ENCODE results near the gene WDR47. TPM values are rescaled to one million over a fixed set of nuclear protein-coding genes. Genes with fewer than 3 reads are reported as not detected.

The WDR47 gene
- total RNA-seq, 1 experiment from 2014 or later: 9.3 TPM

- no peak overlapping the region for H3K9ac ChIP-seq (ENCODE audit: low read length)
- ChIA-PET POLR2A (no interaction called here), RAD21 (ENCODE audit: low non-redundant PET in 1 of 2, low total read pairs in 2 of 2, uncharacterized antibody in 2 of 2, unreplicated experiment in 2 of 2) (no interaction called here), CTCF (no interaction called here)
- no peak overlapping the region for H3K4me3 ChIP-seq (replicated peaks in 1 of 2; ENCODE audit: low read depth in 1 of 2, low read length in 2 of 2)
- ATAC-seq (no peak), DNase-seq (ENCODE audit: low read depth, low spot score) (no peak)
- no peaks in the 10 kb centered on the region for H3K36me3 ChIP-seq (ENCODE audit: control insufficient read depth in 1 of 2, insufficient read depth in 2 of 2, low read length in 2 of 2)
- BruUV-seq (replicated peaks): no TSS peak
- intact Hi-C loops (cut with micrococcal nuclease): no loop called here
- no peak overlapping the region for H3K27ac ChIP-seq (ENCODE audit: low read depth, low read length)
- H3K9me3 ChIP-seq (ENCODE audit: control insufficient read depth in 1 of 2, insufficient read depth in 1 of 2, low read depth in 1 of 2, low read length in 2 of 2): no peaks in the 10 kb centered on the region
- H3K4me1 ChIP-seq (ENCODE audit: control insufficient read depth in 1 of 2, insufficient read depth in 2 of 2, low read length in 2 of 2): peaks cover 21 to 29% of the 10 kb centered on the region in 2 experiments
- H2AFZ ChIP-seq (ENCODE audit: low read depth, low read length, poor library complexity, severe bottlenecking): no peak overlapping the region
- H3K9me2 ChIP-seq (ENCODE audit: insufficient read depth): no peaks in the 10 kb centered on the region
- H3K79me2 ChIP-seq (ENCODE audit: insufficient read depth, low read length): peaks cover 13% of the 10 kb centered on the region
- no peaks in the 10 kb centered on the region for H4K20me1 ChIP-seq (ENCODE audit: insufficient read depth)
- H3K27me3 ChIP-seq (ENCODE audit: insufficient read depth, low read length): no peaks in the 10 kb centered on the region
- H3K4me2 ChIP-seq (ENCODE audit: low read length): no peak overlapping the region
- TF ChIP-seq POLR2A (IDR thresholded peaks at IDR 0.05; ENCODE audit: borderline replicate concordance, extremely low read depth, insufficient read depth, insufficient read length) (no peak), MAX (IDR thresholded peaks at IDR 0.05) (no peak), EGR1 (IDR thresholded peaks at IDR 0.05; ENCODE audit: low read depth) (no peak), CEBPB (IDR thresholded peaks at IDR 0.05; ENCODE audit: low read depth) (no peak), SIN3A (IDR thresholded peaks at IDR 0.05; ENCODE audit: low read depth) (no peak), TCF7L2 (IDR thresholded peaks at IDR 0.05; ENCODE audit: borderline replicate concordance, extremely low read depth, insufficient read depth, insufficient read length) (no peak), SRF (IDR thresholded peaks at IDR 0.05; ENCODE audit: low read depth) (no peak), EZH2phosphoT487 (IDR thresholded peaks at IDR 0.05; ENCODE audit: borderline replicate concordance) (no peak)
Measured at GRCh38 chr1:109078317-109078716, 36.4 kb upstream of the WDR47 start.

- H3K27ac ChIP-seq (ENCODE audit: low read depth, low read length): peak within 1 kb of the TSS; percentile 70
- peak within 1 kb of the TSS; percentile 78 for H3K9ac ChIP-seq (ENCODE audit: low read length)
- no peaks in the 10 kb centered on the region for H3K9me2 ChIP-seq (ENCODE audit: insufficient read depth)
- H4K20me1 ChIP-seq (ENCODE audit: insufficient read depth): no peaks in the 10 kb centered on the region
- intact Hi-C loops (cut with micrococcal nuclease): loop anchor here (1.0 kb wide), 1 partner anchor 24 kb away; no protein-coding TSS in a partner anchor
- H3K79me2 ChIP-seq (ENCODE audit: insufficient read depth, low read length): peaks cover 26% of the 10 kb centered on the region
- ChIA-PET RAD21 (ENCODE audit: low non-redundant PET in 1 of 2, low total read pairs in 2 of 2, uncharacterized antibody in 2 of 2, unreplicated experiment in 2 of 2) (interaction anchor here (1.0 to 1.2 kb wide), 2 partner anchors 24 to 33 kb away, joined by 3 read pairs; partner anchors contain the start of gene WDR47 (in 1 of the 2)), CTCF (interaction anchor here (1.1 to 1.2 kb wide), 2 partner anchors 15 to 24 kb away, joined by 3 read pairs; partner anchors contain the start of gene TMEM167B), POLR2A (interaction anchor here (0.8 to 2.3 kb wide), 9 partner anchors 9 to 34 kb away, joined by 3 to 9 read pairs (median 5); partner anchors contain the start of genes TMEM167B and WDR47)
- BruUV-seq (replicated peaks): TSS peak; percentile 99
- H3K4me2 ChIP-seq (ENCODE audit: low read length): peak within 1 kb of the TSS; percentile 86
- DNase-seq (ENCODE audit: low read depth, low spot score) (peak; percentile 88), ATAC-seq (peak; percentile 95)
- H3K9me3 ChIP-seq (ENCODE audit: control insufficient read depth in 1 of 2, insufficient read depth in 1 of 2, low read depth in 1 of 2, low read length in 2 of 2): no peaks in the 10 kb centered on the region
- H2AFZ ChIP-seq (ENCODE audit: low read depth, low read length, poor library complexity, severe bottlenecking): no peak within 1 kb of the TSS
- H3K4me1 ChIP-seq (ENCODE audit: control insufficient read depth in 1 of 2, insufficient read depth in 2 of 2, low read length in 2 of 2): peaks cover 21 to 29% of the 10 kb centered on the region in 2 experiments
- H3K4me3 ChIP-seq (replicated peaks in 1 of 2; ENCODE audit: low read depth in 1 of 2, low read length in 2 of 2): peak within 1 kb of the TSS; percentile 65 to 83
- no peaks in the 10 kb centered on the region for H3K36me3 ChIP-seq (ENCODE audit: control insufficient read depth in 1 of 2, insufficient read depth in 2 of 2, low read length in 2 of 2)
- no peaks in the 10 kb centered on the region for H3K27me3 ChIP-seq (ENCODE audit: insufficient read depth, low read length)
- TF ChIP-seq ZNF274 (IDR thresholded peaks at IDR 0.05; ENCODE audit: low read depth, low read length) (no peak), SRF (IDR thresholded peaks at IDR 0.05; ENCODE audit: low read depth) (peak; percentile 41; the same call in 1 of the 2 replicates), REST (IDR thresholded peaks at IDR 0.05; ENCODE audit: low read depth) (no peak), JUND (IDR thresholded peaks at IDR 0.05) (0 out of 2 replicates have a peak, but pooled peaks have one; percentile 11), POLR2AphosphoS5 (IDR thresholded peaks at IDR 0.05; ENCODE audit: low read depth, low read length) (peak; percentile 96), SP1 (IDR thresholded peaks at IDR 0.05; ENCODE audit: low read depth) (peak; percentile 48; the same call in 1 of the 2 replicates), CBX3 (IDR thresholded peaks at IDR 0.05; ENCODE audit: low read depth) (peak; percentile 76; the same call in 1 of the 2 replicates), EGR1 (IDR thresholded peaks at IDR 0.05; ENCODE audit: low read depth) (0 out of 2 replicates have a peak, but pooled peaks have one; percentile 23), MAX (IDR thresholded peaks at IDR 0.05) (peak; percentile 89), POLR2A (IDR thresholded peaks at IDR 0.05; ENCODE audit: borderline replicate concordance, extremely low read depth, insufficient read depth, insufficient read length) (peak; percentile 92)
Measured at GRCh38 chr1:109075531-109076490, 33.9 kb upstream of the WDR47 start, which contains the start of gene TAF13. Gene TAF13 (minus strand): TSS chr1:109076003. CDS start chr1:109075947, 56 bp downstream.
